Gastrocnemius medialis (tissue), 4 donors: ENCODE results near the gene PPP2R2C. TPM values are rescaled to one million over a fixed set of nuclear protein-coding genes. Genes with fewer than 3 reads are reported as not detected.

Experiments used
- ATAC-seq, 2 donors: fragments of 150-250 bp; one replicate each; pipeline ENCODE4 v1.9.1; 2016
- DNase-seq, 2 donors: peaks; one replicate each; pipeline ENCODE4 v3.0.0-alpha.2; 2019
- H3K27ac ChIP-seq, 4 donors: fragments of 200-600 bp; sonication (generic); 1 replicate in 1 of 4; 2 replicates in 3 of 4; pipeline ENCODE4 v1.5.1; 2016 to 2018; ENCODE audit warnings: mild to moderate bottlenecking in 2 of 4, moderate library complexity in 1 of 4
- H3K27me3 ChIP-seq, 3 donors: fragments of 200-600 bp; sonication (generic) in 2 of 3; 1 replicate in 1 of 3; 2 replicates in 2 of 3; pipeline versions ENCODE4 v1.5.1 to v1.6.0; 2016 to 2019; ENCODE audit warnings: mild to moderate bottlenecking in 1 of 3, moderate library complexity in 1 of 3
- H3K36me3 ChIP-seq, 2 donors: fragments of 200-600 bp; sonication (generic) in 1 of 2; one replicate each; pipeline ENCODE4 v1.5.1; 2017 to 2018
- H3K4me1 ChIP-seq, 2 donors: fragments of 200-600 bp; sonication (generic) in 1 of 2; one replicate each; pipeline ENCODE4 v1.5.1; 2016 to 2017; ENCODE audit warnings: mild to moderate bottlenecking in 2 of 2
- H3K4me3 ChIP-seq, 4 donors: fragments of 200-600 bp; sonication (generic) in 3 of 4; 1 replicate in 1 of 4; 2 replicates in 3 of 4; pipeline ENCODE4 v1.5.1; 2016 to 2019; ENCODE audit warnings: mild to moderate bottlenecking in 2 of 4
- H3K9me3 ChIP-seq, 3 donors: fragments of 200-600 bp; sonication (generic) in 2 of 3; 1 replicate in 1 of 3; 2 replicates in 2 of 3; pipeline ENCODE4 v1.5.1; 2016 to 2019
- POLR2A ChIP-seq, 2 donors: fragments of 450-650 bp; IDR thresholded peaks; one replicate each; pipeline ENCODE4 v1.6.1; 2017; ENCODE audit warnings: antibody characterized with exemption in 2 of 2, mild to moderate bottlenecking in 2 of 2, moderate library complexity in 2 of 2
- in situ Hi-C, 4 donors: fragments of 200-750 bp; cut with MboI; loops; one replicate each; pipeline versions ENCODE4 v1.15.0 to v1.8.0; 2017; ENCODE audit warnings: low sequenced_read_pairs in 4 of 4
- intact Hi-C: fragments of 100-400 bp; cut with DNase I; formaldehyde crosslinking; loops from one replicate; pipeline ENCODE4 v1.15.1; 2023; ENCODE audit warnings: low total_unique reads
- total RNA-seq, 4 donors: library from RNA; depleted of rRNA; stranded (reverse); fragments of >200 nt; gene quantifications; one replicate each; pipeline versions ENCODE4 v1.1.0 to v1.2.3, GENCODE V29; 2016
- TF ChIP-seq, protein P1 (sequence below), 5 experiments: fragments of 450-650 bp in 3 of 5; fragments of 200-600 bp in 2 of 5; sonication (generic) in 2 of 5; IDR thresholded peaks in 4 of 5; conservative IDR thresholded peaks in 1 of 5; 1 replicate in 4 of 5; 2 replicates in 1 of 5; pipeline ENCODE4 v1.5.1; 2016 to 2019; ENCODE audit warnings: antibody characterized with exemption in 5 of 5, mild to moderate bottlenecking in 3 of 5, moderate library complexity in 3 of 5

Gene PPP2R2C
- total RNA-seq, 4 donors from 2014 or later = 0.44 to 2.7 (median 0.62) TPM

DNA sequence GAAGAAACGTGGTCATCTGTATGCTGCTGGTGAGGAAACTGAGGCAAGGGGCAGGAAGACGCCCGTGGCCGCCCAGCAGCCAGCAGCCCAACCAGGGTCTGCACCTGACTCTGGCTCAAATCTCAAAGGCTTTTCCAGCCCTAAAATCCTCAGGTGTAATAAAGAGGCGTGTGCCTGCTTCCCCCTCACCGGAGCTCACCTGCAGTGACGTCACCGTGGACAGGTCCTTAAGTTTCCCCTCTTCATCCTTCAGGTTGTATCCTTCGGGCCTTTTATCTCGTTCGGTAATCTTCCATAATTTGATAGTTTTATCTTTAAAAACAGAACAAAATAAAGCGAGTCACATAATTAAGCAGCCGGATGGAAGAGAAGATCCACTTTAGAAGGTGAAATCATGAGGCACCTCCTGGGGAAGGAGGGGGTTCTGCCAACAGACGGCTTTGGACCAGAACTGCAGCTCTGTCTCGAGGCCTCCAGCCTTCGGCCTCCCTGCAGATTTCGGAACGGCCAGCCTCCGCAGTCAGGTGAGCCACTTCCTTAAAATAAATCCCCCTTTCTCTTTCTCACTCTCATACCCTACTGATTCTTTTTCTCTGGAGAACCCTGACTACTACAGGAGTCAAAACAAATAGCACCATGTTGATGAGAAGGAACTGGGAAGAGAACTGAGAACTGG is 96.7 kb downstream of the PPP2R2C start:
- Histone ChIP-seq H3K4me3 (no peak overlapping the region), H3K27ac (no peak overlapping the region), H3K27me3 (peaks cover 0 to 8% (median 5%) of the 10 kb centered on the region in 3 donors), H3K9me3 (no peaks in the 10 kb centered on the region), H3K4me1 (no peaks in the 10 kb centered on the region), H3K36me3 (no peaks in the 10 kb centered on the region)
- no peak for ATAC-seq
- in situ Hi-C loops (no loop called here), intact Hi-C loops (no loop called here)
- TF ChIP-seq, protein P1, sequence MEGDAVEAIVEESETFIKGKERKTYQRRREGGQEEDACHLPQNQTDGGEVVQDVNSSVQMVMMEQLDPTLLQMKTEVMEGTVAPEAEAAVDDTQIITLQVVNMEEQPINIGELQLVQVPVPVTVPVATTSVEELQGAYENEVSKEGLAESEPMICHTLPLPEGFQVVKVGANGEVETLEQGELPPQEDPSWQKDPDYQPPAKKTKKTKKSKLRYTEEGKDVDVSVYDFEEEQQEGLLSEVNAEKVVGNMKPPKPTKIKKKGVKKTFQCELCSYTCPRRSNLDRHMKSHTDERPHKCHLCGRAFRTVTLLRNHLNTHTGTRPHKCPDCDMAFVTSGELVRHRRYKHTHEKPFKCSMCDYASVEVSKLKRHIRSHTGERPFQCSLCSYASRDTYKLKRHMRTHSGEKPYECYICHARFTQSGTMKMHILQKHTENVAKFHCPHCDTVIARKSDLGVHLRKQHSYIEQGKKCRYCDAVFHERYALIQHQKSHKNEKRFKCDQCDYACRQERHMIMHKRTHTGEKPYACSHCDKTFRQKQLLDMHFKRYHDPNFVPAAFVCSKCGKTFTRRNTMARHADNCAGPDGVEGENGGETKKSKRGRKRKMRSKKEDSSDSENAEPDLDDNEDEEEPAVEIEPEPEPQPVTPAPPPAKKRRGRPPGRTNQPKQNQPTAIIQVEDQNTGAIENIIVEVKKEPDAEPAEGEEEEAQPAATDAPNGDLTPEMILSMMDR (IDR thresholded peaks at IDR 0.05 in 4 of 5, conservative IDR thresholded peaks at IDR 0.05 in 1 of 5) = no peak
- no peak for TF ChIP-seq POLR2A (IDR thresholded peaks at IDR 0.05)
- no peak for DNase-seq

DNA sequence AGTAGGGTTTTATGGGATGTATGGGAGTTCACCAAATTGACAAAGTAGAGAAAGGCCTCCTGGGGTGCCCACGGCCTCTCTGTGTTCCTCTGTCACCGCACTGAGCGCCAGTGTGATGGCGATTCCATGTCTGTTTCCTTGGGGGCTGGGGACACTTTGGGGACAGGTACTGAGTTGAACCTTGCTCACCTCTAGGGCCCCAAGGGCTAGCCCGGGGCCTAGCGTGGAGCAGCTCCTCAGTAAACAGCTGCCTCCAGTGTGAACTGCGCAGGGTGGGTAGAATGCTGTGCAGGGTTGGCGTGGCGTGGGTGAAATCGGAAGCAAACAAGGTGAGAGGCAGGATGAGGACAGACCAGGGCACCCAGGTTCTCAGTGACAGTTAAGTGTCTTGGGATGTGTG is 97.8 kb downstream of the PPP2R2C start:
- TF ChIP-seq, protein P1 (IDR thresholded peaks at IDR 0.05 in 4 of 5, conservative IDR thresholded peaks at IDR 0.05 in 1 of 5) = no peak
- TF ChIP-seq POLR2A (IDR thresholded peaks at IDR 0.05) = no peak
- H3K4me3 ChIP-seq = no peak overlapping the region
- H3K9me3 ChIP-seq = no peaks in the 10 kb centered on the region
- intact Hi-C loops (no loop called here), in situ Hi-C loops (no loop called here)
- ATAC-seq = no peak
- no peaks in the 10 kb centered on the region for H3K36me3 ChIP-seq
- DNase-seq = no peak
- no peak overlapping the region for H3K27ac ChIP-seq
- no peaks in the 10 kb centered on the region for H3K4me1 ChIP-seq
- H3K27me3 ChIP-seq = peaks cover 0 to under 1% (median 0%) of the 10 kb centered on the region in 3 donors

DNA sequence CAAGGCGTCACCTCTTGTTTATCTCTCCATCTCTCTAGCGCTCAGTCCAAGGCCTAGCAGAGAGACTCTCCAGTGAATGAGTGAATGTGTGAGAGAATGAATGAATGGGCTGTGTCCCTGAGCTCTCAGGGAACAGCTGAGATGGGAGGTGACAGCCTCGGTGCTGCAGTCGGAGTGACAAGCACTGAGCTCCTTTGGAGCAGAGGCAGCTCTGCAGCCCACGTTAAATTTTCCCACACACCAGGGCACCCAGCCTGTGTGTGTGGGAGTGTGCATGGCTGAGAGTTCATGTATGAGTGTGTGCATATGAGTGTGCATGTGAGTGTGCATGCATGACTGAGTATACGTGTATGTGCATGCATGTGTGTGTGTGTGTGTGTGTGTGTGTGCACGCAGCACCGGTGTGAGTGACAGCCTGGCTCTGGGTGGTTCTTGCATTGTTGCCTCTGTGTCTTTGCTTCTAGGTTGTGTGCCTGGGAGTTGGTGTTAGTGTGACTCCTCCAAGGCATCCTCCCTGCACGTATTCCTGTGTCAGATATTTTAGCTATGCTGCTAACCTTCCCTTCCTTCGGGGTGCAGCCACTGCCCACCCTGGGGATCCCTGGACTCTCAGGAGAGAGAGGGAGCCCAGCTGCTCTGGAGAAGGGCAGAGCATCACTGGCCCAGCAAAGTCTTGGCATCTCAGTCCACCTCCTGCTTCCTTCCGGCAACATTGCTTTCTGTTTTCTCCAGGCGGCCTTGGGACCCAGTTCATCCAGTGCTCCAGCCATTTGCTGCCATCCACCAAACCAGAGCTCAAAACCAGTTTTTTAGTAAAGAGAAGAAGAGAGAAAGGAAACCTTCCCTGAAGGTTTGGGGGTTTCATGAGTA is 98.6 kb downstream of the PPP2R2C start:
- Histone ChIP-seq H3K9me3 (no peaks in the 10 kb centered on the region), H3K4me3 (no peak overlapping the region), H3K36me3 (no peaks in the 10 kb centered on the region), H3K4me1 (no peaks in the 10 kb centered on the region), H3K27ac (no peak overlapping the region), H3K27me3 (peaks cover 0 to 8% (median 0%) of the 10 kb centered on the region in 3 donors)
- no peak for TF ChIP-seq POLR2A (IDR thresholded peaks at IDR 0.05)
- TF ChIP-seq, protein P1 (IDR thresholded peaks at IDR 0.05 in 4 of 5, conservative IDR thresholded peaks at IDR 0.05 in 1 of 5) = no peak
- ATAC-seq (no peak), DNase-seq (no peak)
- intact Hi-C loops (no loop called here), in situ Hi-C loops (no loop called here)

DNA sequence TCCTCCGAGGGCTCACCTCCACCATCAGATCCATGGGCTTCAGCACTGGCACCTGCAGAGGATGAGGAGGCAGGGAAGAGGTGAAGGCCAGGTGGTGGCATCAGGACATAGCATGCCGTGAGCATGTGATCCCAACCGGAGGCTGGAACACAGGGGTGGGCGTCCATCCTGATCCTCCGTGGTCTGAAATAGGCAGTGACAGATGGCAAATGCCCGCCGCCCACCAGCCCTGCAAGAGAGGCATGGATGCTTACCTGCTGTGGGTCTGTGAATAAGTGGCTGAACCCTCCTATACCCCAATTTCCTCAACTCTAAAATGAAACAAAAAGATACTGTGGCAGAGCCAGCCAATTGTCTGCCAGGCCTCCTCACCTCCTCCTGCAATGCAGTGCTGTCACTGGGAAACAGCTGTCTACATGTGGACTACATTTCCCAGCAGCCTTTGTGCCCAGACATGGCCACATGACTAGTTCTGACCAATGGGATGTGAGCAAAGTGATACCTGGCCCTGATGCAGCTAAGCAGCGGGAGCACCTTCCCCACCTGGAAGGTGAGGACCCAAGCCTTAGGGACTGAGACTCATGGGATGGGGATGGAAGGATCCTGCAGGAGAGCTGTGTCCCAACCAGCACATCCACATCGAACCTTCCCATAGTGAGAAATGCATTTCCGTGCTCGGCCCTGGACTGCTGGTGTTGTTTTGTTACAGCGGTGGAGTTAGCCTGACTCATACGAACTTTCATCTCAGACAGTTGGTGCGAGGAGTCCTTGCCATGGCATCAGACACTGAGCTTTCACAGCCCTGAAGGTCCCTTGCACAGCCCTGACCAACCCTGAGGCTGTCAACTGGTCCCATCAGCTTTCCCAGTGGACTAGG is 99.5 kb downstream of the PPP2R2C start:
- in situ Hi-C loops = no loop called here
- DNase-seq = peak in 1 of 2 donors; percentile 18

More for the DNA sequence above, 99.5 kb downstream of the PPP2R2C start:
- Histone ChIP-seq H3K27me3 (peaks cover 0 to 11% (median 0%) of the 10 kb centered on the region in 3 donors), H3K36me3 (no peaks in the 10 kb centered on the region), H3K27ac (no peak overlapping the region), H3K9me3 (no peaks in the 10 kb centered on the region), H3K4me3 (no peak overlapping the region), H3K4me1 (no peaks in the 10 kb centered on the region)
- no peak for TF ChIP-seq POLR2A (IDR thresholded peaks at IDR 0.05)
- TF ChIP-seq, protein P1 (IDR thresholded peaks at IDR 0.05 in 4 of 5, conservative IDR thresholded peaks at IDR 0.05 in 1 of 5) = no peak
- ATAC-seq = peak in 1 of 2 donors; percentile 55
- intact Hi-C loops = no loop called here
